ENCODE results near the gene CLDN16.

GRCh38 chr3:190397889-190398288 lies 9.9 kb downstream of the CLDN16 start:
- no peak for TF ChIP-seq CTCF (IDR thresholded peaks at IDR 0.05)
- TF ChIP-seq POLR2A (IDR thresholded peaks at IDR 0.05), result no peak
